Ishikawa (cell line): ENCODE measurements around the gene NUSAP1.

Source experiments
- CEBPB ChIP-seq: IDR thresholded peaks from 2 replicates; pipeline ENCODE4 v1.6.1; 2012
- FOXM1 ChIP-seq: IDR thresholded peaks from 2 replicates; pipeline ENCODE4 v1.6.1; 2012; ENCODE audit warnings: low read depth, borderline replicate concordance
- MAX ChIP-seq: IDR thresholded peaks from 2 replicates; pipeline ENCODE4 v1.6.1; 2012
- RAD21 ChIP-seq: IDR thresholded peaks from 2 replicates; pipeline ENCODE4 v1.6.1; 2012; ENCODE audit warnings: low read depth
- REST ChIP-seq: IDR thresholded peaks from 2 replicates; pipeline ENCODE4 v1.6.1; 2012; ENCODE audit warnings: low read depth, mild to moderate bottlenecking
- TAF1 ChIP-seq: IDR thresholded peaks from 2 replicates; pipeline ENCODE4 v1.6.1; 2012; ENCODE audit warnings: low read depth, mild to moderate bottlenecking
- TEAD4 ChIP-seq: IDR thresholded peaks from 2 replicates; pipeline ENCODE4 v1.6.1; 2012
- USF1 ChIP-seq: IDR thresholded peaks from 2 replicates; pipeline ENCODE4 v1.6.1; 2012
- YY1 ChIP-seq: IDR thresholded peaks from 2 replicates; pipeline ENCODE4 v1.6.1; 2012; ENCODE audit warnings: low read depth

GRCh38 chr15:41367418-41367817 lies 34.7 kb downstream of the NUSAP1 start:
- no peak for TF ChIP-seq FOXM1
- TF ChIP-seq RAD21, result no peak
- TF ChIP-seq CEBPB, result no peak
- TF ChIP-seq TEAD4, result no peak
- TF ChIP-seq YY1, result no peak
- no peak for TF ChIP-seq TAF1
- no peak for TF ChIP-seq MAX
- no peak for TF ChIP-seq USF1
- no peak for TF ChIP-seq REST
